WERI-Rb-1 (cell line): Measurements from ENCODE around the gene DUSP12.
"Not testable (repeated sequence)": the region's sequence is repeated elsewhere in the genome, so short reads cannot be mapped to it uniquely, and the experiment has no call there.

Source experiments
- DNase-seq: peaks from one replicate; pipeline ENCODE4 v3.0.0-alpha.2; 2020
- H3K27ac ChIP-seq: fragments of 250-450 bp; sonication (Bioruptor Pico); 2 replicates; pipeline ENCODE4 v1.5.1; 2020; ENCODE audit warnings: mild to moderate bottlenecking, moderate library complexity
- H3K27me3 ChIP-seq: fragments of 250-450 bp; sonication (Bioruptor Pico); 2 replicates; pipeline ENCODE4 v1.5.1; 2021; ENCODE audit warnings: mild to moderate bottlenecking, low read depth, moderate library complexity; ENCODE audit not compliant: insufficient read depth, severe bottlenecking
- H3K36me3 ChIP-seq: fragments of 250-450 bp; sonication (Bioruptor Pico); 2 replicates; pipeline ENCODE4 v1.5.1; 2020; ENCODE audit warnings: mild to moderate bottlenecking, moderate library complexity
- H3K4me3 ChIP-seq: 2 replicates; pipeline ENCODE4 v1.5.1; 2011; ENCODE audit warnings: low read depth, mild to moderate bottlenecking, control low read depth, low read length
- H3K9me3 ChIP-seq: fragments of 250-450 bp; sonication (Bioruptor Pico); 2 replicates; pipeline ENCODE4 v1.5.1; 2021; ENCODE audit warnings: mild to moderate bottlenecking, moderate library complexity; ENCODE audit not compliant: severe bottlenecking
- CTCF ChIP-seq: IDR thresholded peaks from 2 replicates; pipeline ENCODE4 v1.5.1; 2011; ENCODE audit warnings: low read depth, mild to moderate bottlenecking, control low read depth, inconsistent platforms, low read length

Gene DUSP12

DNA sequence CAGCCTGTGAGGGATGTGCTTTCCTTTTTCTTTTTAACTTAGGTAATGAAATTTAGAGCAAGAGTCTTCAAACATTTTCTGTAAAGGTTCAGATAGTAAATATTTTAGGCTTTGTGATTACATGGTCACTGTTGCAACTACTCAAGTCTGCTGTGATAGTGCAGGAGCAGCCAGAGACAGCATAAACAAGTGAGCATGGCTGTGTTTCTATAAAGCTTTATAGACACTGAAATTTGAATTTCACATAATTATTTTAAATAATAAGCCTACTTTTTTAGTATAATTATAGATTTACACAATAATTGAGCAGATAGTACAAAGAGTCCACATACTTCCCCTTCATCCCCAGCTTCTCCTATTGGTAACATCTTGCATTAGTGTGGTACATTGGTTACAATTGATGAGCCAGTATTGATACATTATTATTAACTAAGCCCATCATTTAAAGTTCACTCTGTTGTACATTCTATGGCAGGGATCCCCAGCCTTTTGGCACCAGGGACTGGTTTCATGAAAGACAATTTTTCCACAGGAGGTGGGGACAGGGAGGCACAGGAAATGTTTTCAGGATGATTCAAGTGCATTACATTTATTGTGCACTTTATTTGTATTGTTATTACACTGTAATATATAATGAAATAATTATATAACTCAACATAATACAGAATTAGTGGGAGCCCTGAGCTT, 19.5 kb downstream of the DUSP12 start:
- no peak for TF ChIP-seq CTCF
- Histone ChIP-seq H3K9me3 (no peaks in the 10 kb centered on the region), H3K27me3 (no peaks in the 10 kb centered on the region), H3K4me3 (no peak overlapping the region), H3K27ac (no peak overlapping the region), H3K36me3 (peaks cover 2% of the 10 kb centered on the region; the same call in 1 of the 2 replicates)
- DNase-seq = no peak

DNA sequence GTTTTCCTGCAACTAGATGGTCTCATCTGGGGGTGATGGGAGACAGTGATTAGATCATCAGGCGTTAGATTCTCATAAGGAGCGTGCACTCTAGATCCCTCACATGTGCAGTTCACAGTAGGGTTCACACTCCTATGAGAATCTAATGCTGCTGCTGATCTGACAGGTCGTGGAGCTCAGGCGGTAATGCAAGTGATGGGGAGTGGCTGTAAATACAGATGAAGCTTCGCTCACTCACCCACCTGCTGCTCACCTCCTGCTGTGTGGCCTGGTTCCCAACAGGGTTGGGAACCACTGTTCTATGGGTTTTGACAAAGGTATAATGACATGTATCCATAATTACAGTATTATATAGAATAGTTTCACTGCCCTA, 20.1 kb downstream of the DUSP12 start:
- H3K27me3 ChIP-seq, DNase-seq, H3K9me3 ChIP-seq, H3K4me3 ChIP-seq, H3K27ac ChIP-seq, H3K36me3 ChIP-seq: not testable (repeated sequence)

DNA sequence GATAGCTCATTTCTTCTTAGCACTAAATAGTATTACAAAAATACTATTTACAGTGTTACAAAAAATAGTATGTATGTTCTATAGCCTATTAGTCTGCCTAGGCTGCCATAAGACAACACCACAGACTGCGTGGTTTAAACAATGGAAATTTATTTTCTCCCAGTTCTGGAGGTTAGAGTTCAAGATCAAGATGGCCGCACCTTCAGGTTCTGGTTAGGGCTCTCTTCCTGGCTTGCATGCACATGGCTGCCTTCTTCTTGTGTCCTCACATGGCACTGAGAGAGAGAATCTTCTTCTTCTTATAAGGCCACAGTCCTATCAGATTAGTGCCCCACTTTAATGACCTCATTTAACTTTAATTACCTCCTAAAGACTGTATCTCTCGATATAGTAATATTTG, 20.7 kb downstream of the DUSP12 start:
- Histone ChIP-seq H3K36me3 (peaks cover 2% of the 10 kb centered on the region; the same call in 1 of the 2 replicates), H3K27me3 (no peaks in the 10 kb centered on the region), H3K27ac (no peak overlapping the region), H3K9me3 (no peaks in the 10 kb centered on the region), H3K4me3 (no peak overlapping the region)
- TF ChIP-seq CTCF = no peak
- no peak for DNase-seq

- TF ChIP-seq CTCF = no peak
- Histone ChIP-seq H3K27ac (no peak overlapping the region), H3K9me3 (no peaks in the 10 kb centered on the region), H3K36me3 (peaks cover 2% of the 10 kb centered on the region; the same call in 1 of the 2 replicates), H3K4me3 (no peak overlapping the region), H3K27me3 (no peaks in the 10 kb centered on the region)
- DNase-seq = no peak
Observed at GRCh38 chr1:161771161-161771560, 21.6 kb downstream of the DUSP12 start.

GRCh38 chr1:161771973-161772372, 22.4 kb downstream of the DUSP12 start:
- no peaks in the 10 kb centered on the region for H3K9me3 ChIP-seq
- TF ChIP-seq CTCF = no peak
- H3K27ac ChIP-seq = no peak overlapping the region
- H3K27me3 ChIP-seq = no peaks in the 10 kb centered on the region
- no peak for DNase-seq
- H3K36me3 ChIP-seq = no peaks in the 10 kb centered on the region; the same call in 1 of the 2 replicates
- H3K4me3 ChIP-seq = no peak overlapping the region

GRCh38 chr1:161772397-161772796, 22.8 kb downstream of the DUSP12 start:
- no peak overlapping the region for H3K4me3 ChIP-seq
- H3K36me3 ChIP-seq = no peaks in the 10 kb centered on the region; the same call in 1 of the 2 replicates
- DNase-seq = no peak
- no peaks in the 10 kb centered on the region for H3K9me3 ChIP-seq
- H3K27ac ChIP-seq = no peak overlapping the region
- TF ChIP-seq CTCF = no peak
- no peaks in the 10 kb centered on the region for H3K27me3 ChIP-seq
